Lower leg skin (tissue), 3 donors: ENCODE data around the gene DPEP2.
"Not testable (repeated sequence)": the region's sequence is repeated elsewhere in the genome, so short reads cannot be mapped to it uniquely, and the experiment has no call there.

ENCODE experiments used
- POLR2A ChIP-seq, 2 donors: fragments of 450-650 bp; IDR thresholded peaks; one replicate each; pipeline ENCODE4 v1.6.1; 2016 to 2017; ENCODE audit warnings: antibody characterized with exemption in 2 of 2, mild to moderate bottlenecking in 1 of 2, moderate library complexity in 1 of 2
- TF ChIP-seq, protein P1 (sequence below), 3 donors: fragments of 450-650 bp; IDR thresholded peaks; one replicate each; pipeline ENCODE4 v1.5.1; 2016; ENCODE audit warnings: antibody characterized with exemption in 3 of 3, mild to moderate bottlenecking in 3 of 3, moderate library complexity in 2 of 3

DNA sequence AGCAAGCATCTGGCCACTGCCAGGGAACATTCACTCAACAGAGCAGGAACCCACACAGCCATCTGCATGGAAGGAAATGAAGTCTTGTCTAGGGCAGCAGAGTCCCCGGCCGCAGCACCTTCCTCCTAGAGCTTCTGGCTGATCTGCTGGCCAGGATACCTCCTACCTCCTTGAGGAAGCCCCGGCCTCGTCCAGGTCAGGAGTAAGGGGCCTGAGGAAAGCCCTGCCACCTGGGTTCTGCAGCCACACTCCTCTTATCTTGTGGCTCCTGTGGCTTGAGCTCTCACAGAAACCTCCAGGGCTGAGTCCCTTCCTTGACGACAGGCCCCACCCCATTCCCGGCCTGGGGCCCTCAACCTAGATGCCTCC, 5.3 kb downstream of the DPEP2 start:
- TF ChIP-seq, protein P1, sequence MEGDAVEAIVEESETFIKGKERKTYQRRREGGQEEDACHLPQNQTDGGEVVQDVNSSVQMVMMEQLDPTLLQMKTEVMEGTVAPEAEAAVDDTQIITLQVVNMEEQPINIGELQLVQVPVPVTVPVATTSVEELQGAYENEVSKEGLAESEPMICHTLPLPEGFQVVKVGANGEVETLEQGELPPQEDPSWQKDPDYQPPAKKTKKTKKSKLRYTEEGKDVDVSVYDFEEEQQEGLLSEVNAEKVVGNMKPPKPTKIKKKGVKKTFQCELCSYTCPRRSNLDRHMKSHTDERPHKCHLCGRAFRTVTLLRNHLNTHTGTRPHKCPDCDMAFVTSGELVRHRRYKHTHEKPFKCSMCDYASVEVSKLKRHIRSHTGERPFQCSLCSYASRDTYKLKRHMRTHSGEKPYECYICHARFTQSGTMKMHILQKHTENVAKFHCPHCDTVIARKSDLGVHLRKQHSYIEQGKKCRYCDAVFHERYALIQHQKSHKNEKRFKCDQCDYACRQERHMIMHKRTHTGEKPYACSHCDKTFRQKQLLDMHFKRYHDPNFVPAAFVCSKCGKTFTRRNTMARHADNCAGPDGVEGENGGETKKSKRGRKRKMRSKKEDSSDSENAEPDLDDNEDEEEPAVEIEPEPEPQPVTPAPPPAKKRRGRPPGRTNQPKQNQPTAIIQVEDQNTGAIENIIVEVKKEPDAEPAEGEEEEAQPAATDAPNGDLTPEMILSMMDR (IDR thresholded peaks at IDR 0.05), result not testable (repeated sequence)
- not testable (repeated sequence) for TF ChIP-seq POLR2A (IDR thresholded peaks at IDR 0.05)
